HUES48 (cell line): ENCODE data around the gene MBNL3.
"Not testable (repeated sequence)": the region's sequence is repeated elsewhere in the genome, so short reads cannot be mapped to it uniquely, and the experiment has no call there.

Source experiments
- H3K27ac ChIP-seq: one replicate; pipeline ENCODE4 v1.7.0; 2013; ENCODE audit warnings: low read depth, low read length, inconsistent platforms
- H3K27me3 ChIP-seq: 2 replicates; pipeline ENCODE4 v1.6.1; 2013; ENCODE audit warnings: mild to moderate bottlenecking, low read length; ENCODE audit not compliant: control insufficient read depth, insufficient read depth
- H3K36me3 ChIP-seq: 2 replicates; pipeline ENCODE4 v1.6.1; 2013; ENCODE audit warnings: low read length; ENCODE audit not compliant: control insufficient read depth, insufficient read depth
- H3K4me1 ChIP-seq: 2 replicates; pipeline ENCODE4 v1.6.1; 2013; ENCODE audit warnings: mild to moderate bottlenecking, low read length; ENCODE audit not compliant: control insufficient read depth, insufficient read depth
- H3K4me3 ChIP-seq: 2 replicates; pipeline ENCODE4 v1.5.1; 2013; ENCODE audit warnings: mild to moderate bottlenecking, low read depth, low read length
- H3K9ac ChIP-seq: 2 replicates; pipeline ENCODE4 v1.6.1; 2013; ENCODE audit warnings: mild to moderate bottlenecking, low read depth, low read length, moderate library complexity
- H3K9me3 ChIP-seq: 2 replicates; pipeline ENCODE4 v1.6.1; 2013; ENCODE audit warnings: low read length; ENCODE audit not compliant: control insufficient read depth, insufficient read depth

Gene MBNL3

DNA sequence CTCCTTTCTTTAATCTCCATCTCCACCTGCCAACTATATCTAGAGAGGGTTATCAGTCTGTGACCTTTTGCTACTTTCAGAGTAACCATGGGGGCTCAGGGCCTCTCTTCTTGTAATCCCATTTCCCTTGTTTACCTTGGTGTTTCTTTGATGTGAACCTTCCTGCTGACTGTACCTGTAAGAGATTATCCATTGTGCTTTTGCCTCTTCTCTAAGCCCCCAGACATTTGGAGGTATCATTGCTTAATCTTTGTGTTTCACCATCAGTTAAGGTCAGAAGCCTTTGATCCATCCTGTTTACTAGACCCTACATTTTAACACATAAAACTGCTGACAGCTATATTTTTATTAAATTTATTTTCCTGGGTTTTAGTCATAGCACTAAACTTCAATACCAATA lies 157.8 kb downstream of the MBNL3 start:
- no peak overlapping the region for H3K4me3 ChIP-seq
- no peaks in the 10 kb centered on the region for H3K36me3 ChIP-seq
- peaks cover 4% of the 10 kb centered on the region; the same call in 1 of the 2 replicates for H3K27me3 ChIP-seq
- H3K9me3 ChIP-seq, result no peaks in the 10 kb centered on the region
- H3K9ac ChIP-seq, result no peak overlapping the region
- no peaks in the 10 kb centered on the region for H3K4me1 ChIP-seq
- H3K27ac ChIP-seq, result no peak overlapping the region

DNA sequence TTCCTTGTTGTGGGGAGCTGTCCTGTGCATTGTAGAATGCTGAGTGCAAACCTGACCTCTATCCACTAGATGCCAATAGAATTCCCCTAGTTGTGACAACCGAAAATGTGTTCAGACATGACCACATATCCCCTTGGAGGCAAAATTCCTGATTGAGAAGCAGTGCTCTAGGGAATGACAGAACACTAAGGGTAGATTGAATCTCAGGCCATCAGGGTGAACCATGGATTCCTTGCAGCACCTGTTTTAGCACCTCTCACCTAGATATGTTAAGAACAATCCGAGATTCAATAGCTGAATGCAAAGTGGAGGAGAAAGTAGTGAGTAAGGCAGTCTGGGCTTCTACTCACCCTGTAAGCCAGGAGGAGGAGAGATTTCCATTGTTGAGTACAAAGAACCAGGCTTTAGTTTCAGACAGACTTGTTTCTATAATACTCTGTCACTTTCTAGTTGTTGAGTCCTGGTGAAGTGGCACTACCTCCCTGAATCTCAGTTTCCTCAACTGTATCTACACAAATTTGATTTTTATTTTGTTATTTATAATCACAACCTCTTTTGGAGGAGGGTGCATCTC lies 158.6 kb downstream of the MBNL3 start:
- no peak overlapping the region for H3K4me3 ChIP-seq
- no peaks in the 10 kb centered on the region for H3K36me3 ChIP-seq
- H3K9me3 ChIP-seq, result no peaks in the 10 kb centered on the region
- no peak overlapping the region for H3K9ac ChIP-seq
- H3K27ac ChIP-seq, result no peak overlapping the region
- H3K27me3 ChIP-seq, result peaks cover 4% of the 10 kb centered on the region; the same call in 1 of the 2 replicates
- H3K4me1 ChIP-seq, result no peaks in the 10 kb centered on the region

DNA sequence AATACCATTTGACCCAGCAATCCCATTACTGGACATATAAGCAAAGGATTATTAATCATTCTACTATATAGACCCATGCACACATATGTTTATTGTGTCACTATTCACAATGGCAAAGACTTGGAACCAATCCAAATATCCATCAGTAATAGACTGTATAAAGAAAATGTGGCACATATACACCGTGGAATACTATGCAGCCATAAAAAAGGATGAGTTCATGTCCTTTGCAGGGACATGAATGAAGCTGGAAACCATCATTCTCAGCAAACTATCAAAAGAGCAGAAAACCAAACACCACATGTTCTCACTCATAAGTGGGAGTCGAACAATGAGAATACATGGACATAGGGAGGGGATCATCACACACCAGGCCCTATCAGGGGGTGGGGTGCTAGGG lies 161.9 kb downstream of the MBNL3 start:
- H3K9me3 ChIP-seq, H3K36me3 ChIP-seq, H3K27ac ChIP-seq, H3K9ac ChIP-seq, H3K4me1 ChIP-seq, H3K27me3 ChIP-seq, H3K4me3 ChIP-seq: not testable (repeated sequence)
